Stimulated activated CD8-positive, alpha-beta memory T cell treated with anti-CD3 and anti-CD28 coated beads, Interleukin-4, amount 100 ng/mL, for 4 hours (primary cell): ENCODE measurements around the gene PEX6.
"Not testable (repeated sequence)": the region's sequence is repeated elsewhere in the genome, so short reads cannot be mapped to it uniquely, and the experiment has no call there.

Experiments
- DNase-seq, 2 donors: peaks; one replicate each; pipeline ENCODE4 v3.0.0-alpha.2; 2020; ENCODE audit warnings: low read depth in 2 of 2, low spot score in 1 of 2

Gene PEX6

DNA sequence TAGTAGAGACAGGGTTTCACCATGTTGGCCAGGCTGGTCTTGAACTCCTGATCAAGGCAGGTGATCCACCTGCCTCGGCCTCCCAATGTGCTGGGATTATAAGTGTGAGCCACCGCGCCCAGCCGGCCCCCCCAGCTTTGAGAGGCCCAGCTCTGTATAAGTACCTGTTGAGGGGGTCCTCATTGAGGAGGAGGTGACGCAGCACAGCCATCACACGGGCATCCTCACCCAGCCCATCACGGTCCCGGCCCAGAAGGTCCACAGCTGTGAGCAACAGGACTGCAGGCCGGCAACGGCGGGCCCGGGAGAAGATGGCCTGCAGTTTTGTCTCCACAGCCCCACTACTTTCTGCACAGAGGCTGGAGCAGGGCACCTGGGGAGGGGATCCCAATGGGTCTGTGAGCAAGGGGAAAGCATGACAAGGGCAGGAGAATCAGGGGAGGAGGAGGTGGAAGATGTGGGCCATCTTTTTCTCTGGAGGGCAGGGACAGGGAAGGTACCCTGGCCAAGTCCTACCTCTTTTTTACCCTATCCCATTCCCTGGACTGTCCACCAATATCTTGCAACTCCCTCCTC is 10.8 kb downstream of the PEX6 start:
- no peak for DNase-seq

- DNase-seq: no peak
Measured at GRCh38 chr6:42967228-42967627, 11.8 kb downstream of the PEX6 start.

DNA sequence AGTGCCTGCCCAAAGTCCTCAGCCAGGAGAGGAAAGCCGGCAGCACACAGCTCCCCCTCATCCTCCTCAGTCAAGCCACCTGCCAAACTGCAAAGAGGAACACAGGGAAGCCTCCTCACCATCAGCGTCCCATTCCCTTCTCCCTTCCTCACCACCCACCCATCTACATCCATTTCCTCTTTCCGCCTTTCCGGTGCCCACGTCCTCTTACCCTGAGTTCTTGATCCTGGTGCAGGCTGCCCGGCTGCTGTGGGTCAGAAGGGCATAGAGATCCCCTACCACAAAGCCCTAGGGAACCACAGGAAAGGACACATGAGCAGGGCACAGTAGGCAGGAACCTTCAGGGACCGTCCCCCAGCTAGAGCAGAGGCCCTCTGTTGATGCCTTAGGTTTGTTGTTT is 12.4 kb downstream of the PEX6 start:
- no peak for DNase-seq

DNA sequence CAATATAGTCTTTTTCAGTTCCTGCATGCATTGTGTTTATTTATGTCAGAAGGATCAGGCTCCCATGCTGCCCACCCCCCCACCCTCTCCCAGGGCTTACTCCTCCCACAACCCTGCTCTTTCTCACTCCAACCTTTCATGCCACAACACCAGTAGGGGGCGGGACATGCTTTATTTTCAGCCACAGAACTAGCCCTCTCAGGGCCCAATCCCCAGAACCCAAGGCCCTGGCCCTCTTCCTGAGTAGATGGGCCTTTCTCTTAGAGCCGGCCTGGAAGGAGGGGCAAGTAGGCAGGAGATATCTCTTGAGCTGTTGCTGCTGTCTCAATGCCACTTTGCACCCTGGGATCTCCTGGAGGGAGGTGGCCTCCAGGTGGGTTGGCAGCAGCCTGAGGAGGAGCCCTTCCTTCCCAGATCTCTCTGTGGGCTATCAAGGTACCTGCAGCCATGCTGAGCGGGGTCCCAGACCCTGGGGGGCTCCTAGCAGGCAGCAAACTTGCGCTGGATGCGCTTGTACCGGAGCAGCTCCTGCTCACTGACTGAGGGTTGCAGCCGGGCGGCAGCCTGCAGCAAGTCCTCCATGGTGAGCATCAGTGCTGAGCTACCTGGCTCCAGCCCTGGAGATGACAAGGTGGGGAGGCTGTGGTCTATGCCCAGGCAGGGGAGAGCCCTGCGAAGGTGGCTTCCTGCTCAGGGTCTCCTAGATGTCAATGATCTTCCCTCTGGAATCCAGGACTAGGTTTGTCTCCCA is 15.0 kb downstream of the PEX6 start:
- no peak for DNase-seq

DNA sequence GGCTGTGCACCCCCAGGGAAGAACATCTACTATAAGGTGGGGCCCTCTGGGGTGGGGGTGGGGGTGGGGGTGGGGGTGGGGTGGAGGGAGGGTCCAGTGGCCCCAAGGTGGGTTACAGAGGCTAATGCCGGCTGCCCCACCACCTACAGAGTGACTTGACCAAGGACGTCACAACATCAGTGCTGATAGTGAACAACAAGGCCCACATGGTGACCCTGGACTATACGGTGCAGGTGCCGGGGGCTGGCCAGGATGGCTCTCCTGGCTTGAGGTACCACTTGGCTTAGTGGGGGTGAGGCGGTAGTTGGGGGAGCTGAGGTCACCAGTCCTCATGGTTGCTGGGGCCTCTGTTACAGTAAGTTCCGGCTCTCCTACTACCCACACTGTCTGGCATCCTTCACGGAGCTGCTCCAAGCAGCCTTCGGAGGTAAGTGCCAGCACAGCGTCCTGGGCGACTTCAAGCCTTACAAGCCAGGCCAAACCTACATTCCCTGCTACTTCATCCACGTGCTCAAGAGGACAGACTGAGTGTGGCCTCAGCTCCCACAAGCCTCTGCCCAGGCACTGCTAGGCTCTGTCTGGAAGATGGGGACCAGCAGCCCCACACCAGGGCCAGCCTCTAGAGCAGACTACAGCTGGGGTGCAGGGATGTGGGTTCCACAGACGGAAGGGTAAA is 15.7 kb downstream of the PEX6 start:
- no peak for DNase-seq

DNA sequence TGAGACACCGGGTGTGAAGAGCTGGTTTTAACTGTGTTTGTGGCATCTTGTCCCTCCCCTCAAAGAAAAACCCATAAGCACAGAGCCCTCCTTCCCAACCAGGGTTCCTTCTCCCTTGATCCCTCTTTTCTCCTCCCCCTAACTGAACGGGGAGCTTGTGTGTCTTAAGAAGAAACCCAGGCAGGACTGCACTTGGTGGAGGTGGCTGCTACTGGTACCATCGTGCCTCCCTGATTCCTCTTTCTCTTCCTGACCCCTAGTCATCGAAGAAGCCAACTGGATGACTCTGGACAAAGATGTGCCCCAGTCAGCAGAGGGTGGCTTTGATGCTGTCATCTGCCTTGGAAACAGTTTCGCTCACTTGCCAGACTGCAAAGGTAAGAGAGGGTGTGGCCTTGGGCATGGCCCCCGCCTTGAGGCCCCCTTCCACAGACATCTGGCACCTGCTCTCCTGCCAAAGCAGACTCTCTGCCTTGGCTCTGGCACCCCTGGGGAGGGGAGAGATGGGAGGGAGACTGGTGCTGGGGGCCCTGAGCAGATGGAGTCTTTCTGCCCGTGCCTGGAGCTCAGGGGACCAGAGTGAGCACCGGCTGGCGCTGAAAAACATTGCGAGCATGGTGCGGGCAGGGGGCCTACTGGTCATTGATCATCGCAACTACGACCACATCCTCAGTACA is 16.3 kb downstream of the PEX6 start:
- DNase-seq: no peak

DNA sequence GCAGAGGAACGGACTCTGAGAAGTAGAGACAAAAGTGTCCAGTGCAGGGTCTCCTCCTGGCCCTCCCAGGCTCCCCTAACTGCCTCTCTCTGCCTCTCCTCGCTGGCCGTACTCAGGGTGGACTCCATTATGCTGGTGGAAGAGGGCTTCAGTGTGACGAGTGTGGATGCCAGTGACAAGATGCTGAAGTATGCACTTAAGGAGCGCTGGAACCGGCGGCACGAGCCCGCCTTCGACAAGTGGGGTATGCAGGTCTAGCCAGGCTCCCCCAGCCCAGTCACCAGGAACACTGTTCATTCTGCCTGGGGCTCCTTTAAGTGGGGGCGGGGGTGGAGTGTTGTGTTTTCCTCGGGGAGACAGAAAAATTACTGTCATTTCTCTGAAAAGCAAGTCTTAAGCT is 16.9 kb downstream of the PEX6 start:
- DNase-seq: no peak

GRCh38 chr6:42961020-42961470 is 17.9 kb downstream of the PEX6 start:
- DNase-seq: no peak

- no peak for DNase-seq
Measured at GRCh38 chr6:42960243-42961019, 18.6 kb downstream of the PEX6 start, which contains the start of gene GNMT. GNMT (plus strand) TSS chr6:42960754; CDS start chr6:42960768, 14 bp downstream.

- no peak for DNase-seq
Measured at GRCh38 chr6:42959917-42960242, 19.1 kb downstream of the PEX6 start.

DNA sequence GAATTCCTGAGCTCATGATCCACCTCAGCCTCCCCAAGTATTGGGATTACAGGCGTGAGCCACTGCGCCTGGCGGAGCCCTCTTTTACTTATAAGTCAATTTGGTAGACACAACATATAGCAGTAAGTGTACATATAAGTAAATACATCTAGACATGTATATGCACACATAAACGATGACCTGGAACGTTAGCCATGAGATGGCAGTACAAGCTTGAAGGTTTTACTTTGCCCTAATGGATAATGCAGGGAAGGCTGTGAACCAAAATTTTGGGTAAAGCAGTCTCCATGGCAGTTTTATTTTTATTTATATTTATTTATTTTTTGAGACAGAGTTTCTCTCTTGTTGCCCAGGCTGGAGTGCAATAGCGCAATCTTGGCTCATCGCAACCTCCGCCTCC is 20.9 kb downstream of the PEX6 start:
- DNase-seq: no peak

DNA sequence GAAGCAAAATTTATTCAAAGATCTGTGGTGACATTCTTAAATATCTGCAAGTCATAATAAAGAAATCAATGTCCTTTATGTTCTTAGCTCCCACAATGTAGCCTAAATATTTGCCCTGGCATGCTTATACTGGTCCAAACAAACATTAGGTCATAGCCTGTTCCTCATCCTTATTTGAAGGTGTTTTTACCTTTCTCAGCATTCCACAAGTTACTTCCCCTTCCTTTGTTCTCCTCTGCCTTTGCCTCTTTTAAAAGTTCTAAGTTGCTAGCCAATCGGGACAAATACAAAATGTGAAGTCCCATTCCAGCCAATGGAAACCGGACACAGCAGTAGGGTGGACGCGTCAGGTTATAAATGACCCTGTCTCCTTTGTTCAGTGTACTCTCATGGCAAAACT is 24.6 kb downstream of the PEX6 start:
- DNase-seq: not testable (repeated sequence)

DNA sequence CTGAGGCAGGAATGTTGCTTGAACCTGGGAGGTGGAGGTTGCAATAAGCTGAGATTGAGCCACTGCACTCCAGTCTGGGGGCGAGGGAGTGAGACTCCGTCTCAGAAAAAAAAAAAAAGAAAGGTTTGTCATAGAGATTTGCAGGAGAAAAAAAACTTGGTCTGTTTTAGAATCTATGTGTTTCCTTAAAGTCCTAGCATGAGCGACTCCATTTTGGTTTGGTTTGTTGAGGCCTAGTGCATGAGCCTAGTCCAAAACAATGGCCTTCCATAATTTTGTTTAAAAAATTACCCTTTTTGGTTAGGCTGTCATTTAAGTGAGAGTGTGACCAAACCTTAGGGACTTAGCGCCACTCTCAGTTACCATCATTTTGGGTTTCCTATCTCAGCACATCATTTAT is 26.6 kb downstream of the PEX6 start:
- no peak for DNase-seq

DNA sequence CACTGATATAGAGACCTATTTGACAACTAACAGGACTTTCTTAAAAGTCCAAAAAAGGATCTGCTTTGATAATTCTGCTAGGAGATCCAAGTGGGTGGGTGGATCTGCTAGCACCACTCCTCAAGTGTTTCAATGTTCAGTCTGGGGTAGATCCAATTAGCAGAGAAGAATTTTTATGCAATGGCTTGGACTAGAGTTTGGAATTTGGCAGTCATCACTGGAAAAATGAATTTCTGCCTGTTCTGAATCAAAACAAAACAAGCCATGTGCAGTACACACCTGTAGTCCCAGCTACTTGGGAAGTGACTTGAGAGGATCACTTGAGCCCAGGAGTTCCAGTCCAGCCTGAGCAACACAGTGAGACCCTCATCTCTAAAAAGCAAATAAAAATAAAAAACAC is 31.0 kb downstream of the PEX6 start:
- no peak for DNase-seq

- DNase-seq: no peak
Measured at GRCh38 chr6:42942444-42942843, 36.5 kb downstream of the PEX6 start.

- not testable (repeated sequence) for DNase-seq
Measured at GRCh38 chr6:42941356-42941755, 37.6 kb downstream of the PEX6 start.

DNA sequence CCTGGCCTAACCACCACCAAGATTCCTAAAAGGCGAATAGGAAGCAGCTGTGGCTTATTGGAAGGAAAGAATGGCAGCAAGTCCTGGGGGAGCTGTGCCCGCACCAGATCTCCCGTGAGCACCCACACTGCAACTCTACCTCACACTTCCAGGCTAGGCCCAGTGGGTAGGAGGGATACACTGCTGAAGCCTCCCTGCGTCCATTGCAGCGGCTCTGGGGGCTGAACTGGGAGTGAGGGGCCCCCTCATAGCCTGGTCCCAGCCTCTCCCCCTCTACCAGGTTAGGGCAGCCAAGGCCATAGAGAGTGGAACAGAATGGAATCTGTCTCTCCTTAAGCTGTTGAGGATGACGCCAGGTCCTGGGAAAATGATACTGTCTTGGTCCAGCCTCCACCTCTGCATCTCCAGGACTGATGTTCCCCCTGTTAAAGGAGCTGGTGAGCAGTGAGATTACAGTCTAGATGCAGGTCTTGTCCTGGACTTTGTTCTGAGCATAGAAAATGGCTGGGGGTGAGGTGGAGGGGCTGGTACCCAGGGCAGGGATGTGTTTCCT is 38.4 kb downstream of the PEX6 start:
- no peak for DNase-seq

DNA sequence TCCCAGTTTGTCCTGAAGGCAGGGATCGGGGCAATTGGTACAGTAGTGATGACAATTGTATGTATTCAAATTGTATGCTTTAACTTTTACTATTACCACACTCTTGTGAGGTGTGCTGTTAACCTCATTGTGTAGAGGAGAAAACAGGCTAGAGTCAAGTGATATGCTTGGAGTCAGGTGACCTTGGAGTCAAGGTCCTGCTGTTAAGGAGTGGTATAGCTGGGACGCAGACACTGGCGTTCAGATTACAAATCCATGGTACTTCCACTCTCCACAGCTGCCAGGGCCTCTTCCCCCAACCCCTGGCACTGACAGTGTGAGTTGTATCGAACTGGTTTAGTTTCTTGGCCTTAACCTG is 39.2 kb downstream of the PEX6 start:
- DNase-seq: no peak

GRCh38 chr6:42938987-42939809 is 39.8 kb downstream of the PEX6 start:
- no peak for DNase-seq

GRCh38 chr6:42938428-42938796 is 40.6 kb downstream of the PEX6 start:
- no peak for DNase-seq
